Hematopoietic multipotent progenitor cell treated with erythropoietin and hydrocortisone succinate and interleukin-3 and kit ligand, for 17 days (in vitro differentiated cells): ENCODE measurements around the gene AGBL1.
"Not testable (repeated sequence)": the region's sequence is repeated elsewhere in the genome, so short reads cannot be mapped to it uniquely, and the experiment has no call there.

Experiments used
- DNase-seq: peaks from one replicate; pipeline ENCODE4 v3.0.0-alpha.2; 2015; ENCODE audit warnings: low spot score

Gene AGBL1

GRCh38 chr15:86522721-86523120, 443.1 kb downstream of the AGBL1 start:
- no peak for DNase-seq

DNA sequence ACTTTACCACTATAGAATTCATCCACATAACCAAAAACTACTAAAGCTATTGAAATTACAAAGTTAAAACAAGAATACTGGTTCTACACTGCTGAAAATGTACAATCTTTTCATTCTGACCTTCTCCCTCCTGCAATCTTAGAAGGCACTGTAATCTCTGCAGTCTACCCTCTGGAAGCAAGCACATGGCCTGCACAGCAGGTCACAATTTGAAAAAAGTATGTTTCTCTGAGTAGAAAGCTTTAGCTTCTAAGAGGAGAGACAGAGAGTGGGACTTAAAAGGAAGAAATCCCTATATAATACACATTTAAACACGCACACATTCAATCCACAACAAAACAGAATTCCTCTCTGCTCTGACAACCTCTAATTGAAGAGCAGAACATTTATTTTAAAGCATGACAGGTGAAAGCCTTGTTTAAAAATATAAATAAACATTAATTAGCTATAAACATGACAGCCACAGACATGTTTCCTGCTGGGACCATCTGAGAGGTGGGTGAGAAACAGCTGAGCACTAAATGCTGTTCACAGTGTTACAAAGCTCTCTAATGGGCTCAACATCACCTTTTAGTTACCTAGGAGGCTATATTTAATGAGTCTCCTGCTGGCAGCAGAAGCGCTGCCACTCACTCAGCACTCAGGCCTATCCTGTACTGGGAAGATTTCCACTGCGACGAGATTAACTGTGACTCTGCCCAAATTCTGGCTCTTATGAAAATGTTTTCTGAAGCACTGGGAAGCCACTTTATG, 447.4 kb downstream of the AGBL1 start:
- no peak for DNase-seq

GRCh38 chr15:86528094-86528493, 448.4 kb downstream of the AGBL1 start:
- DNase-seq: not testable (repeated sequence)

GRCh38 chr15:86538141-86538540, 458.5 kb downstream of the AGBL1 start:
- no peak for DNase-seq

- no peak for DNase-seq
Measured at GRCh38 chr15:86540840-86541467, 461.3 kb downstream of the AGBL1 start.

GRCh38 chr15:86541540-86541939, 461.9 kb downstream of the AGBL1 start:
- DNase-seq: no peak

DNA sequence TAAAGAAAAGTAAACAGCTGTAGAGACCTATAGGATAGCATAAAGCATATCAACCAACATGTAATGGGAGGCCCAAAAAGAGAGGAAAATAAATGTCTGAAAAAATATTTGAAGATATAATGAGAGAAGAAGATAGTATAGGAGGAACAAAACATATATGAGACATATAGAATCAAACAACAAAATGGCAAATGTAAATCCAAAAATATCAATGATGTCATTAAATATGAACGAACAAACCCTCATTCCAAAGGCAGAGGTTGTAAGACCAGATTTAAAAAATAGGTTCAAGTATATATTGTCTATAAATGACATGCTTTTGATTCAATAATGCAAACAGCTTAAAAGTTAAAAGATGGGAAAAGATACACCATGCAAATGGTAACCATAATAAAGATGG, 470.4 kb downstream of the AGBL1 start:
- no peak for DNase-seq

- DNase-seq: no peak
Measured at GRCh38 chr15:86553108-86553507, 473.4 kb downstream of the AGBL1 start.

DNA sequence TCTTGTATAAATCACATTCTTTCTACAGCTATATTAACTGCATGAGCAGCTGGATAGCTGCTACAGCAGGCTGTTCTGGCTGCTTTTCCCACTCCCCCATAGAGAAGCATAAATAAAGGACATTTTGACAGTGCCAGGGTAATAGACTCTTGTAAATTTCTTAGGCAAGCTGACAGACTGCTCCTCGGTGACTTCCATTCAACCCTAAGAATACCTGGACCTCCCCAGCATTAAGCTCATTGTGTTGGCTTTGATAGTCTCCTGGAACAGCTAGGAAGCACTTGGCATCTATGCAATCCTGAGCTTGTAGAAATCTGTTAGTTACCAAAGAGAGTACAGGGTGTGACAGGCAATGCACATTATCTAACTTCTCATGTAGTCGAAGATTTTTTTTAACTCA, 475.4 kb downstream of the AGBL1 start:
- DNase-seq: no peak

DNA sequence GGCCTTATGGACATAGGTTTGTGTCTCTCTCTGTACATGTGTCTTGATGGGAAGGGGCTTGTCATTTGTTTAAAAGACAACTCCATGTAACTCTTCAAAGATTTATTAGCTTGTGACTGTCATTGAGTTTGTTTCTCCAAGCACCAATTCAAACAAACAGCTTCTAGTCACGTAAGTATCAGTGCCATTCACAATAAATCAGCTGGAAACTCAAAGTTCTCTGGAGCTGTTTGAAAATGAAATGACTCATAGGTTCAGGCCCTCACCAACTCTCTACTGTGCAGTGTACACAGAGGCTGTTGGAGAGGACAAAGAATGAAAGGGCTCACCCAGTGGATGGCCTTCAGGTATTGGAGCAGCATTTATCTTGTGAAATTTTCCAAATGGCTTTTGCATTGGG, 476.3 kb downstream of the AGBL1 start:
- no peak for DNase-seq

- DNase-seq: no peak
Measured at GRCh38 chr15:86556396-86557017, 476.8 kb downstream of the AGBL1 start.

DNA sequence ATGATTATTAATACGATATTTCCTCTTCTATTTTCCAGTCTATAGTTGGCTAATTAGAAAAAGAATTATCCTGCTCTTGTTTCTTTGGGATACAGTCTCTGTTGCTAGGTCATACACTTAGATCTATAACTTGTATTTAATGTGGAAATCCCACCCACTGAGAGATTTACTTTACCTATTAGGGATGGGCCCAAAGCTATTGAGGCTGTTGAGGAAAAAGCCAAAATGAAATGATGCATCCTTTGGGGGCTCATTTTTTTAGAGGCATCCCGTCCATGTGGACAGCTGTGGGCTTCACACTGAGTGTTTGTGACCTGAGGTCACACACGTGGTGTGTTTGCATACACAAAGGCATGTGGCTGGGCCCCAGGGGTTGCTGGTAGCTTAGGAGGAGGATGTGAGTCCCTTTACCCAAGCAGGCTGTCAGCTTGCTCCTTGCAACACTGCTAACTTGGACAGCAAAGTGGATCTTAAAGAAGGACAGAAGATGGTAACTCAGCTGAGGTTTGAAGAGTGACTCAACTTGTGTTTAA, 477.4 kb downstream of the AGBL1 start:
- no peak for DNase-seq

GRCh38 chr15:86558252-86558651, 478.6 kb downstream of the AGBL1 start:
- DNase-seq: no peak

DNA sequence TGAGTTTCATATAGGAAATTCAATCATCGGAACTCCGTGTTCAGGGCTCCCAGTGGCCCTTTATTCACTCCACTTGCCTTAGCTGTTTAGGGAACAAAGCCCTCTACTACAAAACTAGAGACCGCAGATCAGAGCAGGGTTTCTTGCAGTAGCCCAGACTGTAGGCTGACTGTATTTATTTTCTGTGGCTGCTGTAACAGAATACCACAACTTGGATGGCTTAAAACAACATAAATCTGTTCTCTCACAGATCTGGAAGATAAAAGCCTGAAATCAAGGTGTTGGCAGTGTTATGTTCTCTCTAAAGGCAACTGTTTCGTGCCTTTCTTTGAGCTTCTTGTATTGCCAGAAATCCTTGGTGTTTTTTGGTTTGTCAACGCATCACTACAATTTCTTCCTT, 479.0 kb downstream of the AGBL1 start:
- no peak for DNase-seq

DNA sequence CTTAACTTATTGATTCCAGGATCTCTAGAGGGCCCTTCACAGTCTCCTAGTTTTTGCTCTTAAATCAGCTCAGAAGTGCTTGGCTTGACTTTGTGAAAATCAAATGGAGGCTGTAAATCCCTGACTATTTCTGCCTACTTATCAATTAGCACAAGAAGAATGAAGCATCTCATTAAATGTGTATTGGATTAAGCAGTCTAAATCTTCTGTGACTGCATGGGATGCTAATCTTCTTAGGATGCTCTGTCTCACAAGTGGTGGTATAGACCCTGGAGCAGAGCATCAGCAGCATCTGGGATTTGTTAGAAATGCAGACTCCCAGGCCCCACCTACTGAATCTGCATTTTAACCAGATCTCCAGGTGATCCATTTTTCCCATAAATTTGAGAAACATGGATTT, 488.7 kb downstream of the AGBL1 start:
- no peak for DNase-seq

DNA sequence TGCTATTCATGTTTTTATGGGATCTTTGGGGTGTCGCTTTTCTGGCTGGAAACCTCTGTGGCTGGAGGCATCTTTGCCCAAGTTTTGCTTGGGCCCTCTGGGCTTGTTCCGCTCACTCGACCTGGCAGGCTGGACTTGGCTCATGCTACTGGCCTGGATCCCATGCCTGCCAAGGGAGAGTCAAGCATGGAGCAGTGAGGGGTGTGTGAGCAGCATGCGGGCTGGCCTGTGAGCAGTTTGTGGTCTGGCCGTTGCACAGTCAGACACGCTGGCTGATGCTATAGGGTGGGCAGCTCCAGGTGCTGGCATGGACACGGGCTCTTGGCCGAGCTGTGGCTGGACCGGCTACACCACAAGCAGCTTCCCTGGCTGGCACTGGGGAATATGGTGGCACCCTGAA, 491.1 kb downstream of the AGBL1 start:
- DNase-seq: no peak

- no peak for DNase-seq
Measured at GRCh38 chr15:86571873-86572272, 492.2 kb downstream of the AGBL1 start.

DNA sequence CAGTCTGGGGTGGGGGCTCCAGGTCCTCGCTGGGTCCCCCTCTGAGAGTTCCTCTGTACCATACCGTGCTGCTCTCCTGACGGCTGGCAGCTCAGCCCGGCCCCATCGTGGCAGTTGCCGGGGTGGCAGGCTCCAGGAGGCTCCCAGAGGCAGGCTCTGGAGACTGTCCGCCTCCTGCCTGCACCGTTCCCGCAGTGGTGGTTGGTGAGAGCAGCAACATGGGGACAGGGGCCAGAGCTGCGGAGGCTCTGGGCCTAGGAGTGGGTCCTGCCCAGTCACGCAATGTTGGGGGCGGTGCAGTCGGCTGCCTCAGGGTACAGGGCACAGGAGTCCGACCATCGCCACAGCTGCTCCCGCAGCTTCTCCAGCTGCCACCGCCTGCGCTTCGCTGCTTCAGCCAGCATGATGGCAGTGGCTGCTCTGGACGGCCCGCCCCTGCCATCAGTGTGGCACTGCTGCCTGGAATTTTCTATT, 492.7 kb downstream of the AGBL1 start:
- DNase-seq: no peak

DNA sequence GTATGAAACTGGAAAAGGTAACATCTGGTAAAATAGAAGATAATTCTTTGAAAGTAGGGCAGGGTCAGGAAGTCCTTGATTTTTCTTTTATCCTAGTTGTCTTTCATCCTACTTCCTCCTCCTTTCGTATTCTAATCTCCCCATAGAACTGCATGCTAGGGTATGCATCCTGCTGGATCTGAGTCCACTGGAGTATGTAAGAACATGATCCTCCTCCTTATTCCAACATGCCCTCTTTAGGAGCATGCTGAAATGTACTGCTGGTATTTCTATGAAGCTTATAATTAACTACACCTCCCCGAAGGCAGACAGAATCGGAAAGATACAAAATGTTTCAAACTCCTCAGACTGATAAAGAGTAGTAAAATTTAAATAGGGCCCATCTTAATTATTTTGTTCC, 493.8 kb downstream of the AGBL1 start:
- DNase-seq: no peak

DNA sequence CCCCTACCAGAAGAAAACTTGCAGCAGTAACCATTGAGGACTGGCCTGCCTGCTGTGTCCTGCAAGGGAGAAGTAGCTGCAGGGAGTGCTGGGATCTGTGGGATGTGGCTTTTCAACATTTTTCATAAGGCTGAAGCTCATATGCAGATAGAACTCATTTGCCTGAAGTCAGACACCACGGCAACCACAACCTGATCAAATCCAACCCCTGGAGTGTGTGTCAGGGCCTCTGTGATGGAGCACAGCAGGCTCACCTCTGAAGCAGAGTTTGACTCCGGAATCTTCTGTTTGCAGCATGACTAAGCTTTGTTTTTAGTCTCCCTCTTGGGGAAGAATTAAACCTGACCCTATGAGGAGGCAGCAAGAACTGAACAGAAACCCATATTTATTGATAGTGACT, 508.7 kb downstream of the AGBL1 start:
- no peak for DNase-seq

DNA sequence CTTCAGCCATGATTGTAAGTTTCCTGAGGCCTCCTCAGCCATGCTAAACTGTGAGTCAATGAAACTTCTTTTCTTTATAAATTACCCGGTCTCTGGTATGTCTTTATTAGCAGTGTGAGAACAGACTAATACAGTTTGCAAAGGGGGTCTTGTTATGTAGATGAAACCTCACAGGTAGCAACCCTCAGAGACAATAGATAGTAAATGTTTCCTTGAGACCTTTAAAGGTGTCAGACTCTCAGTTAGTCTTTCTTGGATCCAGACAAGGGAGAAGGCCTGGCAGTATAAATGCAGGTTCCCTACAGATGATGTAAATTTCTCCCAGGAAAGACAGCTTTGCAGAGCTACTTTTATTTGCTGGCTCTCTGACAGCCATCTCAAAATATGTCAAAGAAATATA, 510.8 kb downstream of the AGBL1 start:
- no peak for DNase-seq

DNA sequence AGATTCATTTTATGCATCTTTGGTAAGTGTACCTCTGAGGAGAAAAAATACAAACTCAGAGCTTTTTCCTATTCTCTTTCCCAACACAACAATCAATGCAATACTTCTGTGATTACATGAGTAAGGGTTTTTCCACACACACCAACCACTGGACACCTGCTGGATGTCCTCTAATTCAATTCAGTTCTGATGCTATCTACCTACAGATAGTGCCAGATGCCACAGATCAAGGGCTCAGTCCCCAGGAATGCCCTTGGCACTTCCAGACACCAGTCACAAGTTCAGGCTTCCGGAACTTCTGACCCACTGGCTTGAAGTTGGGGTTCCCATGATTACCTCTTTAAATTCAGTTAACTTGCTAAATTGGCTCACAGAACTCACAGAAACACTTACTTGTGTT, 511.5 kb downstream of the AGBL1 start:
- DNase-seq: no peak
